GM18907 (cell line): ENCODE results near the gene TECTA.

Experiments used
- ATAC-seq: cut with Tn5 transposase; IDR thresholded peaks from one replicate; pipeline ENCODE4 v1.9.1; 2021; ENCODE audit warnings: mild to moderate bottlenecking, moderate library complexity; ENCODE audit not compliant: unreplicated experiment

TECTA gene, protein sequence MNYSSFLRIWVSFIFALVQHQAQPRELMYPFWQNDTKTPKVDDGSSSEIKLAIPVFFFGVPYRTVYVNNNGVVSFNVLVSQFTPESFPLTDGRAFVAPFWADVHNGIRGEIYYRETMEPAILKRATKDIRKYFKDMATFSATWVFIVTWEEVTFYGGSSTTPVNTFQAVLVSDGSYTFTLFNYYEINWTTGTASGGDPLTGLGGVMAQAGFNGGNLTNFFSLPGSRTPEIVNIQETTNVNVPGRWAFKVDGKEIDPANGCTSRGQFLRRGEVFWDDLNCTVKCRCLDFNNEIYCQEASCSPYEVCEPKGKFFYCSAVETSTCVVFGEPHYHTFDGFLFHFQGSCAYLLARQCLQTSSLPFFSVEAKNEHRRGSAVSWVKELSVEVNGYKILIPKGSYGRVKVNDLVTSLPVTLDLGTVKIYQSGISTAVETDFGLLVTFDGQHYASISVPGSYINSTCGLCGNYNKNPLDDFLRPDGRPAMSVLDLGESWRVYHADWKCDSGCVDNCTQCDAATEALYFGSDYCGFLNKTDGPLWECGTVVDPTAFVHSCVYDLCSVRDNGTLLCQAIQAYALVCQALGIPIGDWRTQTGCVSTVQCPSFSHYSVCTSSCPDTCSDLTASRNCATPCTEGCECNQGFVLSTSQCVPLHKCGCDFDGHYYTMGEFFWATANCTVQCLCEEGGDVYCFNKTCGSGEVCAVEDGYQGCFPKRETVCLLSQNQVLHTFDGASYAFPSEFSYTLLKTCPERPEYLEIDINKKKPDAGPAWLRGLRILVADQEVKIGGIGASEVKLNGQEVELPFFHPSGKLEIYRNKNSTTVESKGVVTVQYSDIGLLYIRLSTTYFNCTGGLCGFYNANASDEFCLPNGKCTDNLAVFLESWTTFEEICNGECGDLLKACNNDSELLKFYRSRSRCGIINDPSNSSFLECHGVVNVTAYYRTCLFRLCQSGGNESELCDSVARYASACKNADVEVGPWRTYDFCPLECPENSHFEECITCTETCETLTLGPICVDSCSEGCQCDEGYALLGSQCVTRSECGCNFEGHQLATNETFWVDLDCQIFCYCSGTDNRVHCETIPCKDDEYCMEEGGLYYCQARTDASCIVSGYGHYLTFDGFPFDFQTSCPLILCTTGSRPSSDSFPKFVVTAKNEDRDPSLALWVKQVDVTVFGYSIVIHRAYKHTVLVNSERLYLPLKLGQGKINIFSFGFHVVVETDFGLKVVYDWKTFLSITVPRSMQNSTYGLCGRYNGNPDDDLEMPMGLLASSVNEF (N-terminal part only)

DNA sequence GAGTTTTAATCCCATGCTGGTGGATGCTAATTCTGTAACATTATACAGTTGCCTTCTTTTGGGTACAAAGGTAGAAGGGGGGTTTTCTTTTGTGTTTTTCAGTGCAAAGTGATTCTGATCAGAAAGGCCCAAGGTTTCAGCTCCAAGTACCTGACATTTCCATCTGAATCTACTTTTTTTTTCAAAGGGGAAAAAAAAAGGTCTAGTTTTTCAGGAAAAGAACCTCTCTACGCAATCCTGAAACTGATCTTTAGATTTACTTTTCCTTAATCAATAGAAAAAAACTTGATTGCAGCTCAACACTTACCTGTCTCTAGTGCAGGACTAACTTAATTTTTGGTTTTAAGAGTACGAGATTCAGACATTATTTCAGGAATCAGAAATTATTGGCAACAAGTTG is at the start of gene TECTA:
Gene TECTA, plus strand, starts transcription at position 301 of the 400 bp plus-strand sequence. CDS start 1,423 bp downstream, outside the sequence.
- no peak for ATAC-seq

DNA sequence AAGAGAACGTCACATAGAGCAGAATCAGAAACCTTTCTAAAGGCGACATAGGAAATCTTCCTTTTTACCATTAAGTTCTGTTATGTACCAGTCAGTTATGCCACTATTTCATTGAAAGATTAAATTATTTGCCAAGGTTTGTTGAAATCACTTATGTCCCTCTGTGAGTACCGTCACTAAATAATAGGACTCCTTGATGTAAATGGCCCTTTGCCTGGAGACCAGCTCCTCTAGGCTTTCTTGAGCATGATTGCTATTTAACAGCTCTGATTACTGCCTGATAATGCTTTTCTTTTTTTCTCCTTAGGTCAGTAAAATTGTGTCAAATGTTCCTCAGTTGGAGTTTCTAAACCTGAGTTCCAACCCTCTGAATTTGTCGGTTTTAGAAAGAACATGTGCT is 47.8 kb upstream of the TECTA start:
- ATAC-seq = no peak

DNA sequence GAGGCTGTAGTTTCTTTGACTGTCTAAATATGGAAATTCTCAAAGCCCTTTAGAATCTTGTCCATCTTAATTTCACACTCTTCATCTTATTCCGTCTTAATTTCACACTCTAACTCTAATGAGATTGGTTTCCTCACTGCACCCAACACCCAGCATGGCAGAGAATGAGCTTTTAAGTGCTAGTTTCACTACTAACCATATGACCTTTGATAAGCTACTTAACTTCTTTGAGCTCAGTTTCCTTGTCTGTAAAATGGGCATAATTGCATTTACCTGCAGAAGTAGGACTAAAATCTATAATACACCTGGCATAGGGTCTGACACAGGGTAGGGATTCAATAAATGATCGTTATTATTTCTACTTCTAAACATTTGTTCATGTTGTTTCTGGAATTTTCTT is 46.8 kb upstream of the TECTA start:
- ATAC-seq = no peak

DNA sequence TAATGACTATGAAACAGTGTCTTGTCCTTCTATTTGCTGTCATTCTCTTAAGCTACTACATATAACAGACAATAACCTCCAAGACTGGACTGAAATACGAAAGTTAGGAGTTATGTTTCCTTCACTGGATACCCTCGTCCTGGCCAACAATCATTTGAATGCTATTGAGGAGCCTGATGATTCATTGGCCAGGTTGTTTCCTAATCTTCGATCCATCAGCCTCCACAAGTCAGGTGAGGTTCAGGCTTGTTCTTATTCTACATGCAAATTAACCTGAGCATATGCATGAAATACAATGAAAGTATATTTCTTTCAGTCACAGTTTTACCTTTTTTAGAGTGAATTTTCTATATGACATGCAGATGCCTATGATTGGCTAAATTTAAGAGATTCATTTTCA is 46.0 kb upstream of the TECTA start:
- no peak for ATAC-seq

DNA sequence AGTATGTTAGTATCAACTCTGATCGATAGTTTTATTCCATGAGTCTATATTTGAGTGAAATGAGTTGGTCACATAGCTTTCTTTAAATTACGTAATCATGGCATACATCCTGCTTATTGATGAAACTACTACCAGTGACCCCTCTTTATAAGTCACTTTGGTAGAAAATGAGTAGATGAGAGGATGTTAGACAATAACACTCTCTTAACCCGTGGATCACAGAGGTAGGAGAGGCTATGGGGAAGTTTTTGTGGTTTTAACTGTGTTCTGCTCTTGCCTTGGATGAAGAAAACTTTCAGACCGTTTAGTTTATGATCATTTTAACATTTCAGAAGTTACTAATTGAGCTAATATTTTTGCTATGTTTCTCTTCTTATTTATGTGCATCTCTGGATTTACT is 43.1 kb upstream of the TECTA start:
- ATAC-seq = peak; percentile 32

DNA sequence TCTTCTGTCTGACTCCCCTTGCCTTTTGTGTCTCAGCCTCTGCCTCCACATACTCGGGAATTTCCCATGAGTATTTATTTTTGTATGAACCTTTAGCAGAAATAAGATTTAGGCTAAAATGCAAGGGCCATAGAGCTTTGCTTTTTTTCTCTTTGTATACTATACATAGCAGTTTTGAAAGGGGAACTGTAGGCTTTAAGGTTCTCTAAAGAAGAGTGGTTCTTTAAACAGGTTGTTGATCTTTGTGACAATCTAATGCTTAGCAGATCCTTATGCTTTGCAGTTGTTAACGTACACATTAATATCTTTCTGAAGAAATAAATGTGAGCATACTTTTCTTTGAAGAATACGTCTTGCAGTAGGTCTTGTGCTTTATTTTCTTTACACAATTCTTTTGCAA is 42.1 kb upstream of the TECTA start:
- no peak for ATAC-seq

DNA sequence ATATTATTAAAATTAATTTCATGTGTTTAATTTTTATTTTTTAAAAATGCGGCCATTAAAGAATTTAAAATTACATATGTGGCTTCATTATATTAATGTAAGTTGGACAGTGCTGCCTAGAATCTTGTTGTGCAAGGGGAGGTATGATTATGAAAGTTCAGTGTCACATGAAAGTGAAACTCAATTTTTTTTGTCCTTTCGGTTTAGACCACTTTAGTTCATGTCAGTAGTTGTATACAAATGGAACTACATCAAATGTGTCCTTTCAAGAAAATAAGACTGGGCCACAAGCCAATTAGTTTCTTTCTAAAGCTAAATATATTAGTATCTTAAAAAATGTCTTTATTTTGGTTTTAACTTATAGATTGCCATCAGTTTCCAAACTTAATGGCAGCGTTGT is 41.4 kb upstream of the TECTA start:
- ATAC-seq = peak; percentile 96

DNA sequence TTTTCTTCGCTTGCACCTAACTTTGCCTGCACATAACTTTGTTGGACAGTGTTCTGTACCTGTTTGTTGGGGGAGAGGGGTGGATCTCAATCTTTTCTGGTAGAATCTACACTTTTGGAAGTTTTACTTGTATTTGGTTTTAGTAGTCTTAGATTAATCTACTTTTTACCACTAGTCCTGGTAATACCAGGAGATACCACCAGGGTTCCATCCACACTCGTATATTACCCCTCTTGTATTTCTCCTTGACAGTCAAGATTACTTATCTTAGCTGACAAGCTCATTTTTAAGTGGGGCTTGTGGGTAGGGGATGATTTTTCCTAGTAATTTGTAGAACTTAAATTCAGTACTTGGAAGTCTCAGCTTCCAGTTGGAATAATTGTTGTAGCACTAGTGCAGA is 37.3 kb upstream of the TECTA start:
- ATAC-seq = no peak

DNA sequence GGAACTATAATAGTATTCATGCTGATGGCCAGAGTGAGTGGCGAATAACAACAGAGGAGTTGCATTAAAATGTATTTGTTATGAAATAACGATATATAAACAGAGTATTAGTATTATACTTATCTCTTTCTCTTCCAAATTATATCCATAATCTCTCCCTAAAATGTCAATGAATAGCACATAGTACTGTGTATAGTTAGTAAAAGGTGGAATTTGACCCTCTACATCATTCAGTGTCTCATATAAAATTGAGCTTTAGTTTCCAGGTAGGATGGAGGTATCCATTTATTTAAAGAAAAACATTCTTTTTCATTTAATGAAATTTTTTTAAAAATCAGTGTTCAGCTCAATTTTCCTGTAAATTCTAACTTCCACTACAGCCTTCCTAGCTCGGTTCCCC is 34.4 kb upstream of the TECTA start:
- ATAC-seq = no peak

DNA sequence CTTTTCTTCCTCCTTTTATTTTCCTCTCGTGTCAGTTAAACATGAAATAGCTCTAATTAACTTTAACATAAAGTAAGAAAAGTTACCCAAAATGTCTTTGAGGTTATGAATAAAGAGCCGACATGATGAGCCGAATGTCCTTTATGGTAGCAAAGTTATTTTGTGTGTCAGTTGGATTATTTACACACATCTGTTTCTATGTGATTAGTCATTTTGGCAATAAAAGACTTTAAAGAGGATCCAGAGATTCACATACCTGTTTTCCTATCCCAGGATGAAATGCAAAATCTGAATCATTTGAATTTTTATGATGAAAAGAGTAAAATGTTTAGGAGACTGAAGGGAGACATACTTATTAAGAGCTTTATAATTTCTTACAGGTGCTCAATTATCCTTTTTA is 34.0 kb upstream of the TECTA start:
- ATAC-seq = no peak

DNA sequence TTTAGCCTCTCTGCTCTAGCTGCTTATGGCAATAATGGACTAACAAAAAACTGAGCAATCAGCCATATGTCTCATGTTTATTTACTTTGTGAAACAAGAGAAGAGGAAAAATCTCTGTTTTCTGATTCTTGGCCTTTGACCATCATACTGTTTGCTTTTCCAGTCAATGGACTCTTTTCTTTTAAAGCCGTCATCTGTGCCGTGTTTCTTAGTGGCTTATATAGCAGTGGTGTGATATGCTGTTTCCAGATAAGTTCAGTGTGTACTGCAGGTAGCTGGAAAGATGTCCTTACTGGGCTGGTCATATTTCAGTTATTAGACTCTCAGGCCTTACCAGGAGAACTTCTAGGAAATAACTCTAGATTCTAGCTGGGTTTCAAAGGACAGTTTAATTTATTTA is 33.6 kb upstream of the TECTA start:
- no peak for ATAC-seq

DNA sequence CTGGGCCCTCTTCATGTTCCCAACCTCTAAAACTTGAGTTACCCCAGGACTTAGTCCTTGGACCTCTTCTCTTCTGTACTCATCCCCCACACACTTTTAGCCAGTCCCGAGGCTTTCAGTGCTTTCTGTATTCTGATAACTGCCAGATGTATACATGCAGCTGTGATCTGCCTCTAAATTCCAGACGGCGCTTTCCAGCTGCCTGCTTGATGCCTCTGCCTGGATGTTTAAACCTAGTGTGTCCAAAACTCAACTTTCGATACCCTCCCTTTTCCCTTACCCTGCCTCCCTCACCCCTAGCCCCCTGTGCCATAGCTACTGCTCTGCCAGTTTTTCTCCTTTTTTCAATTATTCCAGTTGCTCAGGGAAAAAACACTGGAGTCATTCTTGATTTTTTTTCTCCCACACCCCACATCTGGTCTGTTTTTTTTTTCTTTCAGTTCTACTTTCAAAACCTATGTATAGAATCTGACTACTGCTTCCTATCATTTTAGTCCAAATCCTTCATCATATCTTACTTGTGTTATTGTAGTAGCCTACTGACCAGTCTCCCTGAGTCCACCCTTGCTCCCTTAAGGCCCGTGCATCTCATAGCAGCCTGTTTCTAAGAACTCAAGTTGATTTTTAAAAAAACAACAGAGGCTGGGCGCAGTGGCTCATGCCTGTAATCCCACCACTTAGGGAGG is 32.9 kb upstream of the TECTA start:
- ATAC-seq = no peak

DNA sequence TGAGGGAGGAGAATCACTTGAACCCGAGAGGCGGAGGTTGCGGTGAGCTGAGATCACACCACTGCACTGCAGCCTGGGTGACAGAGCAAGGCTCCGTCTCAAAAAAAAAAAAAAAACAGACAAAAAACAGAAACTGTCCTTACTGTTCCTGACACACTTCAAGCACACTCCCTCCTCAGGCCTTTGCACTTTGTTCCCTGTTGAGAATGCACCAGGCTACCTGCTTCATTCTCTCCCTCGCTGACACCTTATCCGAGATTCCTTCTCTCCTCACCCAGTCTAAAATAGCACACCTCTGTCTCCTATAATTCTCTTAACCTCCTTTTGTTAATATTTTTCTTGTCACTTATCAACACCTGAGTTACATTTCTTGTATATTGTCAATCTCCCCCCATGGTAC is 32.3 kb upstream of the TECTA start:
- no peak for ATAC-seq

DNA sequence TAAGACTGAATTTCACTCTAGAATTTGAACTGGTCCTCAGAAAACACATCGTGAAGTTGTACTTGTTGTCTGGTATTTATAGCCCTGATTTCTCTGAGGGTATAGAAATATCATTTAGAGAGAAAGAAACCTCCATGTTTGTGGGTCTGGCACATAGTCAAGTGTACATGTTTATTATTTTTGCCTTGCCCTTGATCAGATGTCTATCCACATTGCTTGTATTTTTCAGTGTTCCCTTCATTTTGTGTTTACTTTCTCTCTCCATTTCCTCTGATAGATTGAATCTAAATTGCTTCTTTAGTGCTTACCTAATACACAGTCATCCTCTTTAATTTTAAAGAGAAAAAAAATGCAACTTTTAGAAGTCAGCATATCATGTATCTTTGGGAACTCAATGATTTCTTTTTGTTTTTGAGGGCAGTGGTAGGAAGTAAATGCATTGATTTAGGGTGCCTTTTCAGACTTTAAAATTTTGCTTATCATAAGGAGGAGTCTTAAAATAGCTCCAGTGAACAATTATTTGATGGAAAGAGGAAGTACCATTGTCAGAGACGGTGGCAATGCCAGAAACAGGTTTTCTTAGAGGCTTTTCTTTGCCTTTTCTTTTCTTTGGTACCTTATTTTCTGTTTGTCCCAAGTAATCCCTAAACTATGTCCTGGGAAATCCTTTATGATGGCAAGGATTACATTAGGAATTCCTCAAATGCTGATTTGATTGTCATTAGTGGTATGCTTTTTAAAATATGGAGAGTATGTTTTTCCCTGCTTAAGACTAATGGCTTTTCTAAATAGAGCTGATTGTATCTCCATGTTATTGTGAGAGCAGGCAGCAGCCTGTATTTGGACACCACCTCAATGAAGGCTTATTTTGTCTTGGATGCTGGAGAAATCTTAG is 29.8 kb upstream of the TECTA start:
- no peak for ATAC-seq

DNA sequence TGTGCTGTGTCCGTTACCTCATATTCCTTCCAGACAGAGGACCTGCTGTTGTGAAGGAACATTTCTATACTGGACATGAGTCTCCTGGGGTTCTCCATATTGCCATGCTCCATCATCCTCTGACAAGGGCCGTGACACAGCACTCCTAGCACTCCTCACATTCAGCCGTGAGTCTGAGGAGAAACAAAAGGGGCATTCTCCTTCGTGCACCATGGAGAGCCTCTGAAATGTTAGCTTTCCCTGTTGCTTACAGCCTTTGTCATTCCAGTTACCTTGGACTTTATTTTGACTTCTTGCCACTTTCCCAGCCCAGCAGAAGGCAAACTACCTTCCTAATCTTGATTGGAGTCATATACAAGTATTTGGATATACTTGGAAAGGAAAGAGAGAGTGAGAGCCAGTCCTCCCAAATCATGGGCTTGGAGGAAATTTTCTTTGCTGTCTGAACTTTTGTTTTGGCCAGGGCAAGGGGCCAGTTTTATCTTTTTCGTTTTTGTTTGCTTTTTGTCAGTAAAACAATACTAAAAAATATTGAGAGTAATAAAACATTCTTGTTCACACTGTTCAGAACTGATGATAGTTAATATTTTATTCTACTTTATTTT is 29.1 kb upstream of the TECTA start:
- ATAC-seq = no peak

DNA sequence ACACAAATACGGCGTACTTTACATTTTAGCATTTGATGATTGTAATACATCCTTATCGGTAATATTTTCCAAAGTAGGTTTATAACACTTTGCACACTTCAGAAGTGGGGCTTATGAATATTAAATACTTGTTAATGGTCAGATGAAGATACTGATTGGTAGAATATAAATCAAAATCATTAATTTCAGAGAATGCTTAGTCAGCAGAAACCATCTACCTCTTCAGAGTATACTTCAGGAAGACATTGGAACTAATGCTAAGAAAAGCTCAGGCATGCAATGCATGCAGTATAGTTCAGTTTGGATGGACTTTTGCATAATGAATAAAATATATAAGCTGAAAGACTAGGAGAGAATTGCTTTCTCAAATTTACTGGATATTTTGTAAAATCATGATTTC is 19.7 kb upstream of the TECTA start:
- ATAC-seq = no peak

DNA sequence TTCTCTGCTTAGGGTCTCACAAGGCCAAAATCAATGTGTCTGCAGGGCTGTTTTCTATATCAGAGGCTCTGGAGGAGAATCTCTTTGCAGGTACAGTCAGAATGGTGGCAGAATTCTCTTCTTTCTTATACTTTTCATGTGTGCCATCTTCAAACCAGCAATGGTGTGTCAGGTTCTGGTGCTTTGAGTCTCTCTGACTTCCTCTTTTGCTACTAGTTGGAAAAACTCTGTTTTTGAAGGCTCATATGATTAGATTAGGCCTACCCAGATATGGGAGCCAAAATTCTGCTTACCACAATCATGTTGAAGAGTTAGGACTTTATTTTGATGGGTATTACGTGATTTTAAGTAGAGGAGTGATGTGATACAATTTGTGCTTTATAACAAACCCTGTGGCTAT is 18.8 kb upstream of the TECTA start:
- ATAC-seq = no peak

DNA sequence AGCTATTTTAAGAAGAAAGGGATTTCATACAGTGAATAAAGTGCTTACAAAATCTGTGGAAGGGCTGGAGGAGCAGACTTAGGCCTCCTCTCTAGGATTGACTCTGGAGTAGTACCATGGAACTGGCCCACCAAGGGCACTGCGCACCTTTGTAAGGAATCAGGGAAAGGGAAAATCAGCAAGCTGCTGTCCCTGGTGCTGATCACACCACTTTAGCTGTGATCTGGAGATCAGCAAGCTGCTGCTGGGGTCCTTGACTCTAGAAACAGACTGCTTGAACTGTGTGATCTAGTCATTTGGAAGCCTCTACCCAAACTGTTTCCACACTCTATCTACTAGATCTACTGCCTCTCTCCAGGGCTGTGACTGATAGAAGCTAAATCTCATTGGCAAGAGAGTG is 18.4 kb upstream of the TECTA start:
- ATAC-seq = no peak

DNA sequence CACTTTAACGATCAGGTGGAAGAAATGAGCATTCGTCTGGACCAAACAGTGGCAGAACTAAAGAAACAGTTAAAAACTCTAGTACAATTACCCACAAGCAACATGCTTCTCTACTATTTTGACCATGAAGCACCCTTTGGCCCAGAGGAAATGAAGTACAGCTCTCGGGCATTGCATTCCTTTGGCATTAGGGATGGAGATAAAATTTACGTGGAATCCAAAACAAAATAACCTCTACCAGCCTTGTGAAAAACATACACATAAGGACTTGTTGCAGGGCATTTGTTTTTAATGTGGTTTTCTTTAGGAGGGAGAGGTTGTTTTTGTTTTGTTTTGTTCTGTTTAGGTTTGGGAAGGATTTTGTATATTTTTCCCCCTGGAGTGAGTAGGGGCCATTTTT is 14.2 kb upstream of the TECTA start:
- ATAC-seq = no peak
